Nephron progenitor cell (in vitro differentiated cells): ENCODE data around the gene ALG8.
A peak's percentile ranks its signal among the peaks of the same experiment; 100 is the strongest.
"Not testable (repeated sequence)": the region's sequence is repeated elsewhere in the genome, so short reads cannot be mapped to it uniquely, and the experiment has no call there.

ENCODE experiments used
- DNase-seq: peaks from one replicate; pipeline ENCODE4 v3.0.0; 2021
- H3K27ac Mint-ChIP-seq: 2 replicates; pipeline ENCODE4 v1.8.0; 2021; ENCODE audit warnings: mild to moderate bottlenecking, moderate library complexity, mixed read lengths
- H3K27me3 Mint-ChIP-seq: 2 replicates; pipeline ENCODE4 v1.8.0; 2021; ENCODE audit warnings: mild to moderate bottlenecking, low read depth, mixed read lengths; ENCODE audit not compliant: poor library complexity
- H3K36me3 Mint-ChIP-seq: 2 replicates; pipeline ENCODE4 v1.8.0; 2021; ENCODE audit warnings: low read depth, mixed read lengths
- H3K4me1 Mint-ChIP-seq: 2 replicates; pipeline ENCODE4 v1.8.0; 2021; ENCODE audit warnings: mixed read lengths
- H3K4me3 Mint-ChIP-seq: 2 replicates; pipeline ENCODE4 v1.8.0; 2021; ENCODE audit warnings: mild to moderate bottlenecking, moderate library complexity, mixed read lengths
- H3K9me3 Mint-ChIP-seq: 2 replicates; pipeline ENCODE4 v1.8.0; 2021; ENCODE audit warnings: mild to moderate bottlenecking, moderate library complexity, mixed read lengths
- TF ChIP-seq, protein P1 (sequence below): fragments of 200-600 bp; sonication (generic); IDR thresholded peaks from 2 replicates; pipeline ENCODE4 v1.5.0; 2021; ENCODE audit warnings: antibody characterized with exemption

The ALG8 gene

GRCh38 chr11:78085972-78086371 is 53.5 kb downstream of the ALG8 start:
- Mint-ChIP-seq H3K4me1 (no peaks in the 10 kb centered on the region), H3K9me3 (no peaks in the 10 kb centered on the region), H3K27ac (no peak overlapping the region), H3K4me3 (no peak overlapping the region), H3K27me3 (peaks cover 19% of the 10 kb centered on the region), H3K36me3 (peaks cover 6% of the 10 kb centered on the region)
- DNase-seq = no peak
- TF ChIP-seq, protein P1, sequence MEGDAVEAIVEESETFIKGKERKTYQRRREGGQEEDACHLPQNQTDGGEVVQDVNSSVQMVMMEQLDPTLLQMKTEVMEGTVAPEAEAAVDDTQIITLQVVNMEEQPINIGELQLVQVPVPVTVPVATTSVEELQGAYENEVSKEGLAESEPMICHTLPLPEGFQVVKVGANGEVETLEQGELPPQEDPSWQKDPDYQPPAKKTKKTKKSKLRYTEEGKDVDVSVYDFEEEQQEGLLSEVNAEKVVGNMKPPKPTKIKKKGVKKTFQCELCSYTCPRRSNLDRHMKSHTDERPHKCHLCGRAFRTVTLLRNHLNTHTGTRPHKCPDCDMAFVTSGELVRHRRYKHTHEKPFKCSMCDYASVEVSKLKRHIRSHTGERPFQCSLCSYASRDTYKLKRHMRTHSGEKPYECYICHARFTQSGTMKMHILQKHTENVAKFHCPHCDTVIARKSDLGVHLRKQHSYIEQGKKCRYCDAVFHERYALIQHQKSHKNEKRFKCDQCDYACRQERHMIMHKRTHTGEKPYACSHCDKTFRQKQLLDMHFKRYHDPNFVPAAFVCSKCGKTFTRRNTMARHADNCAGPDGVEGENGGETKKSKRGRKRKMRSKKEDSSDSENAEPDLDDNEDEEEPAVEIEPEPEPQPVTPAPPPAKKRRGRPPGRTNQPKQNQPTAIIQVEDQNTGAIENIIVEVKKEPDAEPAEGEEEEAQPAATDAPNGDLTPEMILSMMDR = no peak

DNA sequence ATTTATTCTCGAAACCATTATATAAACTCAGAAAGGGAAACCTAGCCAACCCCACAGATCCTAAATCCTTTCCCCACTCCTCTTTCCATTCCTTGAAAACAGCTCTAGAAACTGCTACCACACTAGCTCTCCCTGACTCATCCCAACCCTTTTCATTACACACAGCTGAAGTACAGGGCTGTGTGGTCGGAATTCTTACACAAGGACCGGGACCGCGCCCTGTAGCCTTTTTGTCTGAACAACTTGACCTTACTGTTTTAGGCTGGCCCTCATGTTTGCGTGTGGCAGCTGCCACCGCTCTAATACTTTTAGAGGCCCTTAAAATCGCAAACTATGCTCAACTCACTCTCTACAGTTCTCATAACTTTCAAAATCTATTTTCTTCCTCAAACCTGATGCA is 54.9 kb downstream of the ALG8 start:
- H3K4me3 Mint-ChIP-seq, H3K4me1 Mint-ChIP-seq, H3K27ac Mint-ChIP-seq, DNase-seq, H3K36me3 Mint-ChIP-seq, H3K9me3 Mint-ChIP-seq: not testable (repeated sequence)
- peaks cover 19% of the 10 kb centered on the region for H3K27me3 Mint-ChIP-seq

DNA sequence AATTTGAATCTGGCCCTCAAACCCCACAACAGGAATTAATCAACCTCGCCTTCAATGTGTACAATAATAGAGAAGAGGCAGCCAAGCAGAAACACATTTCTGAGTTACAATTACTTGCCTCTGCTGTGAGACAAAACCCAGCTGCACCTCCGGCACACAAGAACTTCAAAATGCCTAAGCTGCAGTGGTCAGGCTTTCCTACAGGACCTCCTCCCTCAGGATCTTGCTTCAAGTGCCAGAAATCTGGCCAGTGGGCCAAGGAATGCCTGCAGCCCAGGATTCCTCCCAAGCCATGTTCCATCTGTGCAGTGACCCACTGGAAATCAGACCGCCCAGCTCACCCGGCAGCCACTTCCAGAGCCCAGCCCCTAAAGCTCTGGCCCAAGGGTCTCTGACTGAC is 56.4 kb downstream of the ALG8 start:
- no peak for DNase-seq
- H3K9me3 Mint-ChIP-seq = no peaks in the 10 kb centered on the region
- peaks cover 13% of the 10 kb centered on the region for H3K4me1 Mint-ChIP-seq
- peaks cover 19% of the 10 kb centered on the region for H3K27me3 Mint-ChIP-seq
- TF ChIP-seq, protein P1 = no peak
- H3K36me3 Mint-ChIP-seq = peaks cover 4% of the 10 kb centered on the region
- no peak overlapping the region for H3K4me3 Mint-ChIP-seq
- no peak overlapping the region for H3K27ac Mint-ChIP-seq

- H3K27ac Mint-ChIP-seq = peak overlapping the region; percentile 13
- no peak overlapping the region for H3K4me3 Mint-ChIP-seq
Observed at GRCh38 chr11:78082146-78082545, 57.3 kb downstream of the ALG8 start.

DNA sequence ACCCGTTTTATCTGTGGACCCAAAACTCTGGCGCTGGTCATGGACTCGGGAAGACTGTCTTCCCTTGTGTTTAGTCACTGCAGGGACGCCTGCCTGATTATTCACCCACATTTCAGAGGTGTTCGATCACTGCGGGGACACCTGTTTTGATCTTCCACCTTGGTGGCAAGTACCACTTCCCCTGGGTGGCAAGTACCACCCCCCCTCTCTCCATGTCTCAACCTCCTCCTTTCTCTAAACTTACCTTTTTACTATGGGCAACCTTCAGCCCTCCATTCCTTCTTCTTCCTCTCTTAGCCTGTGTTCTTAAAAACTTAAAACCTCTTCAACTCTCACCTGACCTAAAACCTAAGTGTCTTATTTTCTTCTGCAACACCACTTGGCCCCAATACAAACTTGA is 57.8 kb downstream of the ALG8 start:
- H3K4me3 Mint-ChIP-seq = peak overlapping the region; percentile 55
- DNase-seq = no peak
- H3K27me3 Mint-ChIP-seq = peaks cover 19% of the 10 kb centered on the region
- H3K9me3 Mint-ChIP-seq = no peaks in the 10 kb centered on the region
- H3K36me3 Mint-ChIP-seq = peaks cover 13% of the 10 kb centered on the region
- TF ChIP-seq, protein P1 = no peak
- peak overlapping the region; percentile 50 for H3K27ac Mint-ChIP-seq
- peaks cover 22% of the 10 kb centered on the region for H3K4me1 Mint-ChIP-seq

More at GRCh38 chr11:78082146-78082545, 57.3 kb downstream of the ALG8 start:
- H3K36me3 Mint-ChIP-seq = peaks cover 9% of the 10 kb centered on the region
- TF ChIP-seq, protein P1 = no peak
- H3K4me1 Mint-ChIP-seq = peaks cover 18% of the 10 kb centered on the region
- no peak for DNase-seq
- H3K9me3 Mint-ChIP-seq = no peaks in the 10 kb centered on the region
- H3K27me3 Mint-ChIP-seq = peaks cover 19% of the 10 kb centered on the region

DNA sequence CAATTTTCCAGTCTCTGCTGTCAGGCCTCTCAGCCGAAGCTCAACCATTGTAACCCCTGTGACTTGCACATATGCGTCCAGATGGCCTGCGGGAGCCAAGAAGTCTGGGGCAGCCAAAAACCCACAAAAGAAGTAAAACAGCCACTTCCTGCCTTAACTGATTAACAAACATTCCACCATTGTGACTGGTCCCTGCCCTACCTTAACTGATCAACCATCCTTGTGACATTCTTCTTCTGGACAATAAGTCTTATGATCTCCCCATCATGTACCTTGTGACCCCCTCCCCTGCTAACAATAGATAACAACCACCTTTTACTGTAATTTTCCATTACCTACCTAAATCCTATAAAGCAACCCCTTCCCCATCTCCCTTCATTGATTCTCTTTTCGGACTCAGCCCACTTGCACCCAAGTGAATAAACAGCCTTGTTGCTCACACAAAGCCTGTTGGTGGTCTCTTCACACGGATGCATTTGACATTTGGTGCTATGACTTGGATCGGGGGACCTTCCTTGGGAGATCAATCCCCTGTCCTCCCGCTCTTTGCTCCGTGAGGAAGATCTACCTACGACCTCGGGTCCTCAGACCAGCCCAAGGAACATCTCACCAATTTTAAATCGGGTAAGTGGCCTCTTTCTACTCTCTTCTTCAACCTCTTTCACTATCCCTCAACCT is 58.5 kb downstream of the ALG8 start:
- Mint-ChIP-seq H3K27ac (peak overlapping the region; percentile 25), H3K27me3 (peaks cover 19% of the 10 kb centered on the region), H3K36me3 (peaks cover 16% of the 10 kb centered on the region), H3K4me3 (peak overlapping the region; percentile 55), H3K9me3 (no peaks in the 10 kb centered on the region), H3K4me1 (peaks cover 24% of the 10 kb centered on the region)
- no peak for DNase-seq
- TF ChIP-seq, protein P1 = no peak
